ENCODE results near the gene CRHR1. TPM values are rescaled to one million over a fixed set of nuclear protein-coding genes. Genes with fewer than 3 reads are reported as not detected.

CRHR1 gene
- total RNA-seq, 1 donor from 2014 or later, result not detected

DNA sequence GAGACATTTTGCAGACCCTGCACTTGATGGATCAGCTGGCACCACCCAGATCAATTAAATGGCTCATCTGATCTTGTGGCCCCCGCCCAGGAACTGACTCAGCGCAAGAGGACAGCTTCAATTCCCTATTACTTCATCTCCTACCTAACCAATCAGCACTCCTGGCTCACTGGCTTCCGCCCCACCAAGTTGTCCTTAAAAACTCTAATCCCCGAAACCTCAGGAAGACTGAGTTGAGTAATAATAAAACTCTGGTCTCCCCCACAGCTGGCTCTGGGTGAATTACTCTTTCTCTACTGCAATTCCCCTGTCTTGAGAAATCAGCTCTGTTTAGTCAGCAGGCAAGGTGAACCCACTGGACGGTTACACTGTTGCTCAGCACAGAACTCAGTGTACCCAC is 84.2 kb downstream of the CRHR1 start:
- Mint-ChIP-seq H3K9me3 (ENCODE audit: unreplicated experiment) (no peaks in the 10 kb centered on the region), H3K36me3 (ENCODE audit: low read depth, unreplicated experiment) (no peaks in the 10 kb centered on the region), H3K4me3 (ENCODE audit: unreplicated experiment) (no peak overlapping the region), H3K27me3 (ENCODE audit: unreplicated experiment) (peaks cover 2% of the 10 kb centered on the region), H3K27ac (ENCODE audit: unreplicated experiment) (no peak overlapping the region), H3K4me1 (ENCODE audit: unreplicated experiment) (peaks cover 21% of the 10 kb centered on the region)
- no peak for DNase-seq (ENCODE audit: low spot score)
- no peak for TF ChIP-seq CTCF (IDR thresholded peaks at IDR 0.05; ENCODE audit: unreplicated experiment)

DNA sequence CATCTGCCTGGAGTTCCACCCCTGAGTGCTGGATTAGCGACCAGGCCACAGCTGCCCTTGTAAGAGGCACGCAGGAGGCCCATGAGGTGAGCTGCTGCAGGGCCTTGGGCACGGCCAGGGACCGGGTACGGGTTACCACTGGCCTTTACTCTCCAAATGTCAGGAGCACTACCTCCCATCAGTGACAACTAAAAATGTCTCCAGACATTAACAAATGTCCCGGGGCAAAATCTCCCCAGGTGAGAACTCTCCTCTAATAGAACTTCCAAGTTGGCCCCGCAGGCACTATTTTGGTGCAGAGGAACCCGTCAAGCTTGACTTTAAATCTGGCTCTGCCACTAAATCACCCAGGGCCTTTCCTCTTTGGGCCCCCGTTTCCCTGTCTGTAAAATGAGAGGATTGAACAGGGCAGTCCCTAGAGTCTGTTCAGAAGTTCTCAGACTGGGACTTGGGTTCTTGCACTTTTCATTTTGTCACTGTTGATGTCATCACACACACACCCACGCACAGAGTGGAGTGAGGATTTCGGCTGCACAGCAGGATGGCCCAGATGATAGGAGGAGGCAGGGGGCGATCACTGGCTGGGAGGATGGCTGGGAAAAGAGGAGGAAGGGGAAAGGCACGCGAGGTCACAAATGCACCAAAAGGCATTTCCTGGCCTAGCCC is 85.7 kb downstream of the CRHR1 start:
- DNase-seq (ENCODE audit: low spot score), result no peak
- H3K9me3 Mint-ChIP-seq (ENCODE audit: unreplicated experiment), result no peaks in the 10 kb centered on the region
- no peak for TF ChIP-seq CTCF (IDR thresholded peaks at IDR 0.05; ENCODE audit: unreplicated experiment)
- peaks cover 2% of the 10 kb centered on the region for H3K27me3 Mint-ChIP-seq (ENCODE audit: unreplicated experiment)
- H3K27ac Mint-ChIP-seq (ENCODE audit: unreplicated experiment), result no peak overlapping the region
- peaks cover 11% of the 10 kb centered on the region for H3K4me1 Mint-ChIP-seq (ENCODE audit: unreplicated experiment)
- H3K4me3 Mint-ChIP-seq (ENCODE audit: unreplicated experiment), result no peak overlapping the region
- H3K36me3 Mint-ChIP-seq (ENCODE audit: low read depth, unreplicated experiment), result no peaks in the 10 kb centered on the region

DNA sequence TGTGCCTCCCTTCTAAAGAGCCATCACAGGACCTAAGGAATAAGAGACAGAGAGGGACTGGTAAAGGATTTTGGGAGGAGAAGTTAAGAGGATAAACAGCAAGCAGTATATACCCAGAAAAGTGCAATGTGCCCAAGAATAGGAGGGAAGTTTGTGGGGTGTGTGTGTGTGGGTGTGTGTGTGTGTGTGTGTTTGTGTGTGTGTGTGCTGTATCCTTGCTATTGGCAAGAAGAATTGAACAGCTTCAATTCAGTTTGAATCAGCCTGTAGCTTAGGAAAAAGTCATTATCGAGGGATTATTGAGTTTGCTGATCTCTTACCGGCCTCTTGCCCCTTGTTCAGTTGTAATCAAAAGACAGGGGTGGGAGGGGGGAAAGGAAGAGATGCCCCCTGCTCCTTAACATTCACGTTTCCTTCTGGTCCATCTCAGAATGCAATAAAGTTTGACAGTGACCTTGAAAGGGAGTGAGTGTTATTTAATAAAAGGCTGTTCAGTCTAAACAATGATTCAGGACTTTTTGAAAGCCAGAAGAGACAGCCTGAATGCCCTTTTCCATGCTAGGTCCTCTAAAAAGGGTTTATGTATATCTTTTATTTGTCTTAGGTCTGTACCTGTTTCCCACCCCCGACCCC is 86.3 kb downstream of the CRHR1 start:
- H3K27me3 Mint-ChIP-seq (ENCODE audit: unreplicated experiment), result peaks cover 2% of the 10 kb centered on the region
- H3K4me3 Mint-ChIP-seq (ENCODE audit: unreplicated experiment), result no peak overlapping the region
- no peak for TF ChIP-seq CTCF (IDR thresholded peaks at IDR 0.05; ENCODE audit: unreplicated experiment)
- no peak for DNase-seq (ENCODE audit: low spot score)
- H3K36me3 Mint-ChIP-seq (ENCODE audit: low read depth, unreplicated experiment), result no peaks in the 10 kb centered on the region
- H3K27ac Mint-ChIP-seq (ENCODE audit: unreplicated experiment), result no peak overlapping the region
- H3K9me3 Mint-ChIP-seq (ENCODE audit: unreplicated experiment), result no peaks in the 10 kb centered on the region
- H3K4me1 Mint-ChIP-seq (ENCODE audit: unreplicated experiment), result peaks cover 9% of the 10 kb centered on the region

DNA sequence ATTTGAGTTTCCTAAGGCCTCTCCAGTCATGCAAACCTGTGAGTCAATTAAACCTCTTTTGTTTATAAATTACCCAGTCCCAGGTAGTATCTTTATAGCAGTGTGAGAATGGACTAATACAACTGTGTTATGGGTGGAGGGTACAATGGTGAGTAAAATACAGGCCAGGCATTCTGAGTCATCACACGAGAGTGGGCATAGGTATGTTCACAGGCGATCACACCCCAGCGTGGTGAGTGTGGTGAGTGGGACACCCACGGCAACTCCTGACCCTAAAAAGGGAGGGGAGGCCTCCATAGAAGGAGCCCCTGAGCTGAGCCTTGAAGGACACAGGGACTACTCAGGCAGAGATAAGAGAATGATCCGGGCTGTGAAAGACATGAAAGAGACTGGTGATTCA is 87.6 kb downstream of the CRHR1 start:
- H3K27ac Mint-ChIP-seq (ENCODE audit: unreplicated experiment), result no peak overlapping the region
- H3K36me3 Mint-ChIP-seq (ENCODE audit: low read depth, unreplicated experiment), result no peaks in the 10 kb centered on the region
- no peak for TF ChIP-seq CTCF (IDR thresholded peaks at IDR 0.05; ENCODE audit: unreplicated experiment)
- H3K4me3 Mint-ChIP-seq (ENCODE audit: unreplicated experiment), result no peak overlapping the region
- peaks cover 2% of the 10 kb centered on the region for H3K27me3 Mint-ChIP-seq (ENCODE audit: unreplicated experiment)
- H3K9me3 Mint-ChIP-seq (ENCODE audit: unreplicated experiment), result no peaks in the 10 kb centered on the region
- no peak for DNase-seq (ENCODE audit: low spot score)
- peaks cover 9% of the 10 kb centered on the region for H3K4me1 Mint-ChIP-seq (ENCODE audit: unreplicated experiment)

- DNase-seq (ENCODE audit: low spot score), result no peak
- Mint-ChIP-seq H3K9me3 (ENCODE audit: unreplicated experiment) (no peaks in the 10 kb centered on the region), H3K4me1 (ENCODE audit: unreplicated experiment) (peaks cover 9% of the 10 kb centered on the region), H3K27ac (ENCODE audit: unreplicated experiment) (no peak overlapping the region), H3K27me3 (ENCODE audit: unreplicated experiment) (peaks cover 2% of the 10 kb centered on the region), H3K36me3 (ENCODE audit: low read depth, unreplicated experiment) (no peaks in the 10 kb centered on the region), H3K4me3 (ENCODE audit: unreplicated experiment) (no peak overlapping the region)
- TF ChIP-seq CTCF (IDR thresholded peaks at IDR 0.05; ENCODE audit: unreplicated experiment), result no peak
Measured at GRCh38 chr17:45873728-45874127, 89.6 kb downstream of the CRHR1 start.
